GM12865 (cell line): ENCODE data around the gene SLC39A10.

ENCODE experiments used
- DNase-seq: peaks from one replicate; pipeline ENCODE4 v3.0.0; 2010; ENCODE audit warnings: low read depth
- H3K4me3 ChIP-seq: 2 replicates; pipeline ENCODE4 v1.5.1; 2011; ENCODE audit warnings: mild to moderate bottlenecking, low read depth, low read length, control low read depth
- TF ChIP-seq, protein P1 (sequence below): IDR thresholded peaks from 2 replicates; pipeline ENCODE4 v1.5.1; 2011; ENCODE audit warnings: low read length, control low read depth, low read depth, inconsistent platforms; ENCODE audit not compliant: insufficient read depth; ENCODE audit errors: missing control alignments

The SLC39A10 gene

DNA sequence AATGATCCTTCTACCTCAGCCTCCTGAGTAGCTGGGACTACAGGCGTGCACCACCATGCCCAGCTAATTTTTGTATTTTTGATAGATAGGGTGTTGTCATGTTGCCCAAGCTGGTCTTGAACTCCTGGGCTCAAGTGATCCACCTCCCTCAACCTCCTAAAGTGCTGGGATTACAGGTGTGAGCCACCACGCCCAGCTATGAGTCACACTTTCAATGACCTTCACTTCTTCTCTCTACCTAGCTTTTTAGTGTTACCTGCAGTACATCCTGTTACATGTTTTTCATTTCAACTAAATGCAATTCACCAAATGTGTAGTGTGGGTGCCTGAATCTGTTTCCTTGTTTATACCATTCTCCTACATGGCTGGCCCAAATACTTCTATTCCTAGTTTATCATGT is 64.0 kb downstream of the SLC39A10 start:
- H3K4me3 ChIP-seq = no peak overlapping the region
- TF ChIP-seq, protein P1, sequence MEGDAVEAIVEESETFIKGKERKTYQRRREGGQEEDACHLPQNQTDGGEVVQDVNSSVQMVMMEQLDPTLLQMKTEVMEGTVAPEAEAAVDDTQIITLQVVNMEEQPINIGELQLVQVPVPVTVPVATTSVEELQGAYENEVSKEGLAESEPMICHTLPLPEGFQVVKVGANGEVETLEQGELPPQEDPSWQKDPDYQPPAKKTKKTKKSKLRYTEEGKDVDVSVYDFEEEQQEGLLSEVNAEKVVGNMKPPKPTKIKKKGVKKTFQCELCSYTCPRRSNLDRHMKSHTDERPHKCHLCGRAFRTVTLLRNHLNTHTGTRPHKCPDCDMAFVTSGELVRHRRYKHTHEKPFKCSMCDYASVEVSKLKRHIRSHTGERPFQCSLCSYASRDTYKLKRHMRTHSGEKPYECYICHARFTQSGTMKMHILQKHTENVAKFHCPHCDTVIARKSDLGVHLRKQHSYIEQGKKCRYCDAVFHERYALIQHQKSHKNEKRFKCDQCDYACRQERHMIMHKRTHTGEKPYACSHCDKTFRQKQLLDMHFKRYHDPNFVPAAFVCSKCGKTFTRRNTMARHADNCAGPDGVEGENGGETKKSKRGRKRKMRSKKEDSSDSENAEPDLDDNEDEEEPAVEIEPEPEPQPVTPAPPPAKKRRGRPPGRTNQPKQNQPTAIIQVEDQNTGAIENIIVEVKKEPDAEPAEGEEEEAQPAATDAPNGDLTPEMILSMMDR = no peak
- DNase-seq = no peak

DNA sequence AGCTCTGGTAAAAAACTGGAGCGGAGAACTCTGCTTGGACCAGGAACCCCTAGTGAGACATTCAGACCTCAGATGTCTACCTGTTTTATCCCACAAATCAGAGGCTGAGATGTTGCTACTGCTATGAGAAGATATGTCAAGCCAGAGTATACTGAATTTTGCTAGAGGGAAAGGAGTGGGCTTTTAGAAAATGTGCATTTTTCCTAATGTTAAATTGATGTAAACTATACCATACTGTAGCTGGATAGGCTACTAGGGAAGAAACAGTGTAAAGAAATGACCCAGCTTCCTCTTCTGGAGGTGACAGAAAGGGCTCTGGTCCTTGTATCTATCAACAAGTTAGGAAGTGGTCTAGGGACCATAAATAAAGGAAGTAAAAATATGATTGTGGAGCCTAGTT is 65.0 kb downstream of the SLC39A10 start:
- DNase-seq = no peak
- no peak overlapping the region for H3K4me3 ChIP-seq
- TF ChIP-seq, protein P1 = no peak

DNA sequence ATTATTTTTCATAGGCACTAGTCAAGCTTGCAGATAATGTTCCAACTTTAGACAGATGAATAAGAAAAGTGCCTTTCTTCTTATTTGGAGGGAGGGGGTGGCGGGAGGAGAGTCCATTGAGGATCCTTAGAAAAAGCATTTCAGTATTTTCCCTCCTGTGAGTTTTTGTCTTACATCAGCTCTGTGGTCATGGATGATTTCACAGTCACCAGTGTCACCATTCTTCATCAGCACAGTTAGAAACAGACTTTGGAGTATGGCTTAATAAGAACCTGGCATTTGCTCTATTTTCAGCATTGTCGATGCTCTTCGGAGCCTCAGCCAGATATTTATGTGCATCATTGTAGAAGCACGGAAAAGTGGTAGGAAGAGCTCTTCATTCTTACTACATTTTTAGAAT is 70.1 kb downstream of the SLC39A10 start:
- H3K4me3 ChIP-seq = no peak overlapping the region
- TF ChIP-seq, protein P1 = no peak
- DNase-seq = no peak

DNA sequence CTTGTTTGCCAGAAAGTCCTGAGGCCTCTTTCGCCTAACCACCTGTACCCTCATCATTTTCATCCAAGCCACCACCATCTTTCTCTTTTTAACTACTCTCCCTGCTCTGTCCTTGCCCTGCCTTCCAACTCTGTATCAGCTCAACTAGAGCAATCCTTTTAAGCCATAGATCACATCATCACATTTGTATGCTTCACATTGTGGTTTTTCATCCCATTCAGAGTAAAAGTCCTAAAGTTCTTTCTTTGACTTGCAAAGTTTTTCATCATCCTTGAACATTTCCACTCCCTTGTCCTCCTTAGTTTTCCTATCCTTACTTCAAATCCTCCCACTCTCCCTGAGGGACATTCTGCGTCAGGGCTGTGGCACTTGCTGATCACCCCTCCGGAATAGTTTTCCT is 73.9 kb downstream of the SLC39A10 start:
- H3K4me3 ChIP-seq = no peak overlapping the region
- TF ChIP-seq, protein P1 = no peak
- no peak for DNase-seq

DNA sequence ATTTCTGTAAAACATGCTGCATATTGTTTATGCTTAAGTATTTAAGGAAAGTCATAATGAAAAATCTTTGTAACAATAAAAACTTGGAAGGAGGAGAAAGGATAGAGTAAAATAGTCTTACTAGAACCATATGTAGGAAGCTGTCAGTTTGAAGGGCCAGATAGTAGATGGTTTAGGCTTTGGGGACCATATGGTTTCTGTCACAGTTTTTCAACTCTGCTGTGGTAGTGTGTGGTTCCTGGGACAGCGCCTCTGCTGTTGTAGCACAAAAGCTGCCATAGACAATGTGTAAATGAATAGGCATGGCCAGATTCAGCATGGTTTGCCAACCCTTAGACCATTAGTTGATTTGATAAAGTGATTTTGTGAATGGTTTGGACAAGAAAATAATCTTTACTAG is 75.5 kb downstream of the SLC39A10 start:
- no peak overlapping the region for H3K4me3 ChIP-seq
- TF ChIP-seq, protein P1 = no peak
- no peak for DNase-seq

DNA sequence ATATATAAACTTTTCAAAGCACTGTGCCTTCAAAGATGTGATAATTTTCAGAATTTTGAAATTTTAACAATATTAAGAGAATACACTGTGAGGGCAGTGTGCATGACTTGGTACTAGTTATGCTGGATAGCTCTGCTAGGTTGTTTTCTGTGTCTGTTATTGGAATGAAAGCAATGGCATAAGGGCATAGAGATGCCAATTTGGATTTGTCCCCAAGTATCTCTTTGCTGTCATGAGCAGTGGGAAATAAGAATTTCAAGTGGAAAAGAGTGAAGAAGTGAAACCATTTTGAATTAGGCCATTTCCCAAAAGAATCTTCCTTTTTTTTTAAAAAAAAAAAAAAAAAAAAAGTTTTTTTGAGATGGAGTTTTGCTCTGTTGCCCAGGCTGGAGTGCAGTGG is 76.8 kb downstream of the SLC39A10 start:
- no peak for DNase-seq
- TF ChIP-seq, protein P1 = no peak
- no peak overlapping the region for H3K4me3 ChIP-seq

DNA sequence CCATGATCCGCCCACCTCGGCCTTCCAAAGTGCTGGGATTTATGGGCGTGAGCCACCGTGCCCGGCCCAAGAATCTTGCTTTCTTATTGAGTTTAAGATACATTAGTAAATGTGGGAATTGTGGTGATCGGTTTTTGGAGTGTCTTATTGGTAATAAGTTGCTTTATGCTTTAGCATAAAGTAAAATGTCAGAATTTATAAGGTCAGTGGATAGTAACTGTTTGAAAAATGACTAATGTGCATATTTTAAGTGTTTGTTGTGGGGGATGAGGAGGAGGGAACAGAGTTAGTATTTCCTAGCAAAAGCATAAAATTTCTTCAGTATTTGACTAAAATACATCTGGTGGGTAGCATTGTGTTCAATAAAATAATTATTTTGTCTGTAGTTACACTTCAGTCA is 77.4 kb downstream of the SLC39A10 start:
- no peak overlapping the region for H3K4me3 ChIP-seq
- TF ChIP-seq, protein P1 = no peak
- DNase-seq = no peak
